Measurements from ENCODE around the gene KCNQ5.

KCNQ5 gene

DNA sequence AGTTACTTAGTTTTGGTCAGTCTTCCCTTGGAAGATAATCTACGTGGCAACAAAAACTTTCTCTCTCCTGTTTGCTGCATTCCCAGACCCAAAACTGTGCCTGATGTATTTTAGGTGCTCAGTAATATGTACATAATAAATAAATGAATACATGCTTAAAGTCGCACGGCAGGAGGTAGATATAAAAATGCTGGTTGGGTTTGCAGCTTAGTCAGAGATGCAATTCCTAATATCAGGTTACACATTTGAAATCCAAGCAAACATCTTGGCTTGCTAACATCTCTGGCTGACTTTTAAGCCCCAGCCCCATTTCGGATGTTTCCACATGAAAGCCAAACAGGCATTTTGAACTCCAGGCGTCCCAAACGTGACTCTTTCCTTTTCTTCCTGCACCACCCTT lies 91.0 kb downstream of the KCNQ5 start:
- TF ChIP-seq KLF10 (tag by site-specific recombination; IDR thresholded peaks at IDR 0.05), result no peak
- TF ChIP-seq, protein P1, sequence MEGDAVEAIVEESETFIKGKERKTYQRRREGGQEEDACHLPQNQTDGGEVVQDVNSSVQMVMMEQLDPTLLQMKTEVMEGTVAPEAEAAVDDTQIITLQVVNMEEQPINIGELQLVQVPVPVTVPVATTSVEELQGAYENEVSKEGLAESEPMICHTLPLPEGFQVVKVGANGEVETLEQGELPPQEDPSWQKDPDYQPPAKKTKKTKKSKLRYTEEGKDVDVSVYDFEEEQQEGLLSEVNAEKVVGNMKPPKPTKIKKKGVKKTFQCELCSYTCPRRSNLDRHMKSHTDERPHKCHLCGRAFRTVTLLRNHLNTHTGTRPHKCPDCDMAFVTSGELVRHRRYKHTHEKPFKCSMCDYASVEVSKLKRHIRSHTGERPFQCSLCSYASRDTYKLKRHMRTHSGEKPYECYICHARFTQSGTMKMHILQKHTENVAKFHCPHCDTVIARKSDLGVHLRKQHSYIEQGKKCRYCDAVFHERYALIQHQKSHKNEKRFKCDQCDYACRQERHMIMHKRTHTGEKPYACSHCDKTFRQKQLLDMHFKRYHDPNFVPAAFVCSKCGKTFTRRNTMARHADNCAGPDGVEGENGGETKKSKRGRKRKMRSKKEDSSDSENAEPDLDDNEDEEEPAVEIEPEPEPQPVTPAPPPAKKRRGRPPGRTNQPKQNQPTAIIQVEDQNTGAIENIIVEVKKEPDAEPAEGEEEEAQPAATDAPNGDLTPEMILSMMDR (tag by site-specific recombination; IDR thresholded peaks at IDR 0.05), result no peak
- TF ChIP-seq, protein P2, sequence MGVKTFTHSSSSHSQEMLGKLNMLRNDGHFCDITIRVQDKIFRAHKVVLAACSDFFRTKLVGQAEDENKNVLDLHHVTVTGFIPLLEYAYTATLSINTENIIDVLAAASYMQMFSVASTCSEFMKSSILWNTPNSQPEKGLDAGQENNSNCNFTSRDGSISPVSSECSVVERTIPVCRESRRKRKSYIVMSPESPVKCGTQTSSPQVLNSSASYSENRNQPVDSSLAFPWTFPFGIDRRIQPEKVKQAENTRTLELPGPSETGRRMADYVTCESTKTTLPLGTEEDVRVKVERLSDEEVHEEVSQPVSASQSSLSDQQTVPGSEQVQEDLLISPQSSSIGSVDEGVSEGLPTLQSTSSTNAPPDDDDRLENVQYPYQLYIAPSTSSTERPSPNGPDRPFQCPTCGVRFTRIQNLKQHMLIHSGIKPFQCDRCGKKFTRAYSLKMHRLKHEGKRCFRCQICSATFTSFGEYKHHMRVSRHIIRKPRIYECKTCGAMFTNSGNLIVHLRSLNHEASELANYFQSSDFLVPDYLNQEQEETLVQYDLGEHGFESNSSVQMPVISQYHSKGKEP (tag by site-specific recombination; IDR thresholded peaks at IDR 0.05), result 0 out of 2 replicates have a peak, but pooled peaks have one; percentile 39
- POLR2A ChIA-PET, result no interaction called here
- Histone ChIP-seq H3K4me1 (ENCODE audit: control insufficient read depth, insufficient read depth, low read length) (no peaks in the 10 kb centered on the region), H3K36me3 (ENCODE audit: control insufficient read depth in 2 of 2, insufficient read depth in 1 of 2, low read length in 2 of 2) (no peaks in the 10 kb centered on the region), H3K9me3 (ENCODE audit: control insufficient read depth, insufficient read depth, low read depth, low read length) (no peaks in the 10 kb centered on the region), H3K27ac (ENCODE audit: extremely low read depth, low read depth, low read length) (no peak overlapping the region), H3K4me3 (ENCODE audit: low read depth, low read length) (no peak overlapping the region)
- CTCF ChIA-PET, result no interaction called here

DNA sequence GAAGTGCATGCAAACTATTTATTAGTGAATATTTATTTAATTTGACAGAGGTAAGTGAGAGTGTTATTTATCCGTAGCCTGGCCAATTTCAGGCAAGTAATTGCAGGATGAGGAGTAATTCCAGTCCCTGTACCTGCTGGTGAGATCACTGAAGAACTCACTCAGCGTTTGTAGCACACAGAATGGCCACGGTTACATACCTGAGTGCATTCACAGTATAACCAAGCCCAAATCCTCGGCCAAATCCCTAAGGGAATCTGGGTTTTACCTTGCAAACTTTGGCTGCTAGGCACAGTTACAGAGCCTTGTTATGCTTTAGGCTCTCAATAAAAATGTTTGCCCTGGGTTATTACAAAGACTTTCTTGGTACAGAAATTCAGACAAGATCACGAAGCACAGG lies 93.3 kb downstream of the KCNQ5 start:
- TF ChIP-seq ZNF510 (tag by site-specific recombination; IDR thresholded peaks at IDR 0.05; ENCODE audit: insufficient replicate concordance), result no peak
- TF ChIP-seq ZNF350 (tag by site-specific recombination; IDR thresholded peaks at IDR 0.05), result no peak
- no peak for TF ChIP-seq MZF1 (tag by site-specific recombination; IDR thresholded peaks at IDR 0.05; ENCODE audit: borderline replicate concordance)
- TF ChIP-seq ZNF366 (tag by site-specific recombination; conservative IDR thresholded peaks at IDR 0.05), result no peak
- TF ChIP-seq ZNF785 (tag by site-specific recombination; IDR thresholded peaks at IDR 0.05), result no peak
- TF ChIP-seq, protein P3, sequence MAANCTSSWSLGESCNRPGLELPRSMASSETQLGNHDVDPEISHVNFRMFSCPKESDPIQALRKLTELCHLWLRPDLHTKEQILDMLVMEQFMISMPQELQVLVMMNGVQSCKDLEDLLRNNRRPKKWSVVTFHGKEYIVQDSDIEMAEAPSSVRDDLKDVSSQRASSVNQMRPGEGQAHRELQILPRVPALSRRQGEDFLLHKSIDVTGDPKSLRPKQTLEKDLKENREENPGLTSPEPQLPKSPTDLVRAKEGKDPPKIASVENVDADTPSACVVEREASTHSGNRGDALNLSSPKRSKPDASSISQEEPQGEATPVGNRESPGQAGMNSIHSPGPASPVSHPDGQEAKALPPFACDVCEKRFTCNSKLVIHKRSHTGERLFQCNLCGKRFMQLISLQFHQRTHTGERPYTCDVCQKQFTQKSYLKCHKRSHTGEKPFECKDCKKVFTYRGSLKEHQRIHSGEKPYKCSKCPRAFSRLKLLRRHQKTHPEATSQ (tag by site-specific recombination; IDR thresholded peaks at IDR 0.05), result no peak
- TF ChIP-seq OVOL3 (tag by site-specific recombination; IDR thresholded peaks at IDR 0.05), result no peak
- TF ChIP-seq ZNF155 (tag by site-specific recombination; IDR thresholded peaks at IDR 0.05), result no peak
- no peak for TF ChIP-seq ZNF146 (tag by site-specific recombination; IDR thresholded peaks at IDR 0.05)
- no peak for TF ChIP-seq ZNF514 (tag by site-specific recombination; IDR thresholded peaks at IDR 0.05)
- no peak for TF ChIP-seq REPIN1 (tag by site-specific recombination; IDR thresholded peaks at IDR 0.05; ENCODE audit: low read depth)
- TF ChIP-seq WT1 (tag by site-specific recombination; IDR thresholded peaks at IDR 0.05), result no peak
- no peak for TF ChIP-seq KLF10 (tag by site-specific recombination; IDR thresholded peaks at IDR 0.05)
- POLR2A ChIA-PET, result no interaction called here
- CTCF ChIA-PET, result interaction anchor here (0.6 kb wide), 1 partner anchor 11 kb away, joined by 4 read pairs; no protein-coding TSS in a partner anchor

DNA sequence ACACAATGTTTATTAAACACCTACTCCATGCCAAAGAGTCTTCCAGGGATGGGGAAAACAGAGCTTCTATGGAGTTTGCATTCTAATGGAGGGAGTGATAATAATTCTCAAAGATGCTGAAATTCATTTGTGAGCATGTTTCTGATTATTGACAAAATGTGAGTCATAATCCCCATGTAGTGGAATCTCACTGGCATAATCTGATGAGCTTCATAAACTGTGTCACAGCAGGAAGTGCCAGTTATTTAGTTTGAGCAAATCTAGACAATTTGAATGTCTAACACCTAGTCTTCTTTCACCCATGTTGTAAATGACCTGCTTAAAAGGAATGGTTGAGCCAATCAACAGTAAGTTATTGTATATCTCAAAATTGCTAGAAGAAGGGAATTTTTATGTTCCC lies 95.1 kb downstream of the KCNQ5 start:
- ChIA-PET CTCF (no interaction called here), POLR2A (no interaction called here)
- no peak overlapping the region for H3K4me3 ChIP-seq (ENCODE audit: low read depth, low read length)
- H3K27ac ChIP-seq (ENCODE audit: extremely low read depth, low read depth, low read length), result no peak overlapping the region
- H3K9me3 ChIP-seq (ENCODE audit: control insufficient read depth, insufficient read depth, low read depth, low read length), result no peaks in the 10 kb centered on the region
- H3K4me1 ChIP-seq (ENCODE audit: control insufficient read depth, insufficient read depth, low read length), result no peaks in the 10 kb centered on the region
- H3K36me3 ChIP-seq (ENCODE audit: control insufficient read depth in 2 of 2, insufficient read depth in 1 of 2, low read length in 2 of 2), result no peaks in the 10 kb centered on the region
- TF ChIP-seq ZNF664 (tag by site-specific recombination; IDR thresholded peaks at IDR 0.05) (no peak), ZNF23 (tag by site-specific recombination; IDR thresholded peaks at IDR 0.05; ENCODE audit: borderline replicate concordance) (no peak), ZNF585B (tag by site-specific recombination; IDR thresholded peaks at IDR 0.05) (no peak), ZNF544 (tag by site-specific recombination; IDR thresholded peaks at IDR 0.05) (no peak), SP7 (tag by site-specific recombination; IDR thresholded peaks at IDR 0.05) (no peak), ZNF843 (tag by site-specific recombination; IDR thresholded peaks at IDR 0.05) (no peak), SCRT2 (tag by site-specific recombination; IDR thresholded peaks at IDR 0.05) (no peak), ZNF274 (IDR thresholded peaks at IDR 0.05; ENCODE audit: low read length) (no peak), ZNF274 (tag by site-specific recombination; IDR thresholded peaks at IDR 0.05; ENCODE audit: borderline replicate concordance) (no peak)
- TF ChIP-seq, protein P4, sequence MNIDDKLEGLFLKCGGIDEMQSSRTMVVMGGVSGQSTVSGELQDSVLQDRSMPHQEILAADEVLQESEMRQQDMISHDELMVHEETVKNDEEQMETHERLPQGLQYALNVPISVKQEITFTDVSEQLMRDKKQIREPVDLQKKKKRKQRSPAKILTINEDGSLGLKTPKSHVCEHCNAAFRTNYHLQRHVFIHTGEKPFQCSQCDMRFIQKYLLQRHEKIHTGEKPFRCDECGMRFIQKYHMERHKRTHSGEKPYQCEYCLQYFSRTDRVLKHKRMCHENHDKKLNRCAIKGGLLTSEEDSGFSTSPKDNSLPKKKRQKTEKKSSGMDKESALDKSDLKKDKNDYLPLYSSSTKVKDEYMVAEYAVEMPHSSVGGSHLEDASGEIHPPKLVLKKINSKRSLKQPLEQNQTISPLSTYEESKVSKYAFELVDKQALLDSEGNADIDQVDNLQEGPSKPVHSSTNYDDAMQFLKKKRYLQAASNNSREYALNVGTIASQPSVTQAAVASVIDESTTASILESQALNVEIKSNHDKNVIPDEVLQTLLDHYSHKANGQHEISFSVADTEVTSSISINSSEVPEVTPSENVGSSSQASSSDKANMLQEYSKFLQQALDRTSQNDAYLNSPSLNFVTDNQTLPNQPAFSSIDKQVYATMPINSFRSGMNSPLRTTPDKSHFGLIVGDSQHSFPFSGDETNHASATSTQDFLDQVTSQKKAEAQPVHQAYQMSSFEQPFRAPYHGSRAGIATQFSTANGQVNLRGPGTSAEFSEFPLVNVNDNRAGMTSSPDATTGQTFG (tag by site-specific recombination; IDR thresholded peaks at IDR 0.05; ENCODE audit: borderline replicate concordance), result no peak
- TF ChIP-seq, protein P3 (tag by site-specific recombination; IDR thresholded peaks at IDR 0.05), result no peak

More for the DNA sequence above, 93.3 kb downstream of the KCNQ5 start:
- Histone ChIP-seq H3K36me3 (ENCODE audit: control insufficient read depth in 2 of 2, insufficient read depth in 1 of 2, low read length in 2 of 2) (no peaks in the 10 kb centered on the region), H3K27ac (ENCODE audit: extremely low read depth, low read depth, low read length) (no peak overlapping the region), H3K4me1 (ENCODE audit: control insufficient read depth, insufficient read depth, low read length) (no peaks in the 10 kb centered on the region), H3K4me3 (ENCODE audit: low read depth, low read length) (no peak overlapping the region), H3K9me3 (ENCODE audit: control insufficient read depth, insufficient read depth, low read depth, low read length) (no peaks in the 10 kb centered on the region)

Data from HEK293 (cell line).